Ovary (tissue), 3 donors: ENCODE measurements around the gene ARHGAP40.

Experiments
- POLR2A ChIP-seq: fragments of 450-650 bp; IDR thresholded peaks from one replicate; pipeline ENCODE4 v1.6.1; 2017; ENCODE audit warnings: antibody characterized with exemption, mild to moderate bottlenecking, moderate library complexity
- TF ChIP-seq, protein P1 (sequence below), 3 donors: fragments of 450-650 bp in 2 of 3; fragments of 200-600 bp in 1 of 3; IDR thresholded peaks; one replicate each; pipeline versions ENCODE4 v1.5.1 to v1.8.0; 2016 to 2022; ENCODE audit warnings: antibody characterized with exemption in 3 of 3, mild to moderate bottlenecking in 1 of 3
- donor health status: DM: no; HTN: no; CAD: no.

DNA sequence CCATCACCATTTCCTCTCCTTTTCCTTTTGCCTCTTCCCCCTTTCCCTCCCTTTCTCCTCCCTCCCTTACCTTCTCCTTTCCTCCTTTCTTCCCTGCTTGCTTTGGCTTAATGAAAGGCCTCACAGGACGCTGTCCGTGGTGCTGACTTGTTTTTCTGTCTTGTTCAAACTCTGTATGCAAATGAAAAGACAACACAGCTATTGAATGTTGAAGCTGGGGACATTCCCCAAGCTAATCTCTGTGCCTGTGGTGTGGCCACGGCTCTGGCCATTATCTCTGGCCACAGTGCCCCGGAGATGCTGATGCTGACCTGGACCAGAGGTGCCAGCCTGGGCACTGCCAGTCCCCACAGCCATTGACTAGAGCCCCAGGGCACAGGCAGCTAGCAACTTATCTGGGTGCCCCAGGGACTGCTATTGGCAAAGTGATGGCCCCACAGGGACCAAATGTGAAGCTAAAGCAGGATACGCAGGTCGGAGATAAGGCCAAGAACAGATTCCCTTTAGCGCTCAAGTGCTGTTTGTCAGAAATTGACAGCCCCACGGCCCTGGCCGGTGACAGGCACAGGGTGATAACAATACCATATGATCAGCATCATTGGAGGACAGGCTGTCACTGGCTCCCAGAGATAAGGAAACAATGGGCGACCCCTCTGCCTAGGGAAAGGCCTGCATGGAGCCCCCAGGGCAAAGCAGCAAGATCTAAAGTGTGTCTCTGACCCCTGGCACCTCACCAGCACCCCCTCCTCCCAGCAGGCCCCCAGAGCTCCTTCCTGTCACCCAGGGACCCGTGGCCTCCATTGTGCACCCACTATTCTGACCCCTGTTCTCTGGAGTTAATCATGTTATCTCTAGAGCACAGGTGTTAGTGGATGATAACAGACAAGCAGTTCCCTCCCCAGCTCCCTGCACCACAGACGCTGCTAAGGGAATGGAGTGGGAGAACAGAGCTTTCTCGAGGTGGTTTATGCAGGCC lies 91.1 kb downstream of the ARHGAP40 start:
- TF ChIP-seq, protein P1, sequence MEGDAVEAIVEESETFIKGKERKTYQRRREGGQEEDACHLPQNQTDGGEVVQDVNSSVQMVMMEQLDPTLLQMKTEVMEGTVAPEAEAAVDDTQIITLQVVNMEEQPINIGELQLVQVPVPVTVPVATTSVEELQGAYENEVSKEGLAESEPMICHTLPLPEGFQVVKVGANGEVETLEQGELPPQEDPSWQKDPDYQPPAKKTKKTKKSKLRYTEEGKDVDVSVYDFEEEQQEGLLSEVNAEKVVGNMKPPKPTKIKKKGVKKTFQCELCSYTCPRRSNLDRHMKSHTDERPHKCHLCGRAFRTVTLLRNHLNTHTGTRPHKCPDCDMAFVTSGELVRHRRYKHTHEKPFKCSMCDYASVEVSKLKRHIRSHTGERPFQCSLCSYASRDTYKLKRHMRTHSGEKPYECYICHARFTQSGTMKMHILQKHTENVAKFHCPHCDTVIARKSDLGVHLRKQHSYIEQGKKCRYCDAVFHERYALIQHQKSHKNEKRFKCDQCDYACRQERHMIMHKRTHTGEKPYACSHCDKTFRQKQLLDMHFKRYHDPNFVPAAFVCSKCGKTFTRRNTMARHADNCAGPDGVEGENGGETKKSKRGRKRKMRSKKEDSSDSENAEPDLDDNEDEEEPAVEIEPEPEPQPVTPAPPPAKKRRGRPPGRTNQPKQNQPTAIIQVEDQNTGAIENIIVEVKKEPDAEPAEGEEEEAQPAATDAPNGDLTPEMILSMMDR (IDR thresholded peaks at IDR 0.05) = no peak
- TF ChIP-seq POLR2A = no peak
